Right renal pelvis (tissue), 4 donors: ENCODE data around the gene VCL. TPM values are rescaled to one million over a fixed set of nuclear protein-coding genes. Genes with fewer than 3 reads are reported as not detected.
"Not testable (repeated sequence)": the region's sequence is repeated elsewhere in the genome, so short reads cannot be mapped to it uniquely, and the experiment has no call there.

Experiments used
- DNase-seq, 4 donors: peaks; one replicate each; pipeline ENCODE4 v3.0.0-alpha.2; 2013; ENCODE audit warnings: low read depth in 4 of 4, low spot score in 3 of 4, missing footprints in 1 of 4
- polyA plus RNA-seq, 4 donors: library from polyadenylated mRNA; unstranded; fragments of 120-200 nt; gene quantifications; one replicate each; pipeline ENCODE4 v1.2.1, GENCODE V29; 2013; ENCODE audit not compliant: insufficient read length in 4 of 4

VCL gene
- 100 to 1,000 TPM; 118 to 141 (median 130) TPM for polyA plus RNA-seq

DNA sequence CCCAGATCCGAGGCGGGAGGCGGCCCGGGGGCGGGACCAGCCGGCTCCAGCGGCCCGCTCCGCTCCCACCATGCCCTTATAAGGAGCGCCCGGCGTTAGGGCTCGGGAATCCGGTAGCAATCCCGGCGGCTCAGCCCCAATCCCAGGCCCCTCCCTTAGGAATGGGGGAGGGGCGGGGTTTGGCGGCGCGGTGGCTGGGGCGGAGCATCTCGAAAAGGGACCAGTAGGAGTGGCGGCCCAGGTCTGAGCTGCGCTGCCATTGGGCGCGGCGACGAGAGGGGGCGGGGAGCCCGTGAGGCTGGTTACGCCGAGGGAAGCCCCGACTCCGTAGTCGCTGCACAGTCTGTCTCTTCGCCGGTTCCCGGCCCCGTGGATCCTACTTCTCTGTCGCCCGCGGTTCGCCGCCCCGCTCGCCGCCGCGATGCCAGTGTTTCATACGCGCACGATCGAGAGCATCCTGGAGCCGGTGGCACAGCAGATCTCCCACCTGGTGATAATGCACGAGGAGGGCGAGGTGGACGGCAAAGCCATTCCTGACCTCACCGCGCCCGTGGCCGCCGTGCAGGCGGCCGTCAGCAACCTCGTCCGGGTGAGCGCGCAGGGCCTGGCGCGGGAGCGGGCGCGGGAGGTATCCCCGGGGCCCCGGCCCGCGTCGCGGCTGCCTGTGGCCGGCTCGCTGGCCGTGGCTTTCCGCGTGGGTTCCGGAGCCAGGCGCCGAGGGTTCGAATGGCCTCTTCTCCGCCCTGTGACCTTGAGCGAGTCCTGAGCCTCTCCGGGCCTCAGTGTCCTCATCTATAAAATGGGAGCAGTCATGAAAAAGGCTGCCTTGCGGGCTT is at the start of gene VCL:
Gene VCL, plus strand, starts transcription at position 330 of the 836 bp plus-strand sequence. Its CDS starts 92 bp downstream, at position 422.
- DNase-seq = peak; percentile 94 to 97 (median 96)

DNA sequence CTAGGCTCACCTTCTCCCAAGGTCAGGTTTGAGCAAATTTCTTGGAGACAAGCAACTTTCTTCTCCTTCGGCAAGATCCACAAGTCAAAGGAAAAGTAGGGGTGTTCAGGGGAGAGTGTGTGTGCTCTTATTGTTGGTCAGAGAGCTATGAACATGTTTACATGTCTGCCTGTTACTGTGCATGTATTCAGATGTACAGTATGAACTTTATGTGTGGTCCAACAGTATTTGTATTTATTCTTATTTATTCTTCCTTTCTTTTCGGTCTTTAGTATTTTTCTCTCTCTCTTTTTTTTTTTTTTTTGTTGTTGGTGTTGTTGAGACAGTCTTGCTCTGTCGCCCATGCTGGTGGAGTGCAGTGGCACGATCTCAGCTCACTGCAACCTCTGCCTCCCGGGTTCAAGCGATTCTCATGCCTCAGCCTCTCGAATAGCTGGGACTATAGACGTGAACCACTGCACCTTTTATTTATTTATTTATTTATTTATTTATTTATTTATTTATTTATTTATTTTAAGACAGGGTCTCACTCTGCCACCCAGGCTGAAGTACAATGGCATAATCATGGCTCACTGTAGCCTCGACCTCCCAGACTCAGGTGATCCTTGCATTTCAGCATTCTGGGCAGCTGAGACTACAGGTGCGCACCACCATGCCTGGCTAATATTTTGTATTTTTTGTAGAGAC is 48.8 kb upstream of the VCL start:
- no peak for DNase-seq

- DNase-seq = no peak
Measured at GRCh38 chr10:73950155-73950948, 47.6 kb upstream of the VCL start.

DNA sequence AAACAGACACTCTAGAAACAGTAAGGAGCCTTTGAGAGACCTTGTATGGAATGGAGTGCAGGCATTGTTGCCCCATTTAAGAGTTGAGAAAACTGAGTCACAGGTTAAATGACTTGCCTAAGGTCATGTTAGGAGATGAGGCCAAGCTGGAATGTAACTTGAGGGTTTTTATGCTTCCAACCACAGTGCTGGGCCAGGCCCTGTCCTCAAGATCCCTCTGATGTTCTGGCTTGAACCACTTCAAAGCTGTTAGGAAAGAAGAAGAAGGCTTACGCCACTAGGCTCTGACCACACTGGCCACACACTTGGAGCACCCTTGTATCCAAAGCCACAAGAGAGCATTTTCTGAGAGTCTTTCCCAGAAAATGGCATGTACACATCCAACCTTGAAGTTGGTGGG is 44.3 kb upstream of the VCL start:
- no peak for DNase-seq

DNA sequence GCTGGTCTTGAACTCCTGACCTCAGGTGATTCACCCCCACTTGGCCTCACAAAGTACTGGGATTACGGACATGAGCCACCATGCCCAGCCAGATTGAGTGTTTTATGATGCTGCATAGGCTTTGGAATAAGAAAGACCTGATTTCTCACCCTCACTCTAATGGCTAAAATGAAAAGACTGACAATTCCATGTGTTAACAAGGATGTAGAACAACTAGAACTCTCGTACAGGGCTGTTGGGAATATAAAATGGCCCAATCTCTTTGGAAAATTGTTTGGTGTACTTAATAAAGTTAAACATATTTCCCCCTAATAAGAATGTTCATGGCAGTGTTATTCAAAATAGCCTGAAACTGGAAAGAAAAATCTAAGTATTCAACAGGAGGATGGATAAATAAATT is 43.2 kb upstream of the VCL start:
- DNase-seq = no peak

- DNase-seq = no peak
Measured at GRCh38 chr10:73955719-73956118, 42.2 kb upstream of the VCL start.

GRCh38 chr10:73956476-73957359 is 41.2 kb upstream of the VCL start:
- no peak for DNase-seq

DNA sequence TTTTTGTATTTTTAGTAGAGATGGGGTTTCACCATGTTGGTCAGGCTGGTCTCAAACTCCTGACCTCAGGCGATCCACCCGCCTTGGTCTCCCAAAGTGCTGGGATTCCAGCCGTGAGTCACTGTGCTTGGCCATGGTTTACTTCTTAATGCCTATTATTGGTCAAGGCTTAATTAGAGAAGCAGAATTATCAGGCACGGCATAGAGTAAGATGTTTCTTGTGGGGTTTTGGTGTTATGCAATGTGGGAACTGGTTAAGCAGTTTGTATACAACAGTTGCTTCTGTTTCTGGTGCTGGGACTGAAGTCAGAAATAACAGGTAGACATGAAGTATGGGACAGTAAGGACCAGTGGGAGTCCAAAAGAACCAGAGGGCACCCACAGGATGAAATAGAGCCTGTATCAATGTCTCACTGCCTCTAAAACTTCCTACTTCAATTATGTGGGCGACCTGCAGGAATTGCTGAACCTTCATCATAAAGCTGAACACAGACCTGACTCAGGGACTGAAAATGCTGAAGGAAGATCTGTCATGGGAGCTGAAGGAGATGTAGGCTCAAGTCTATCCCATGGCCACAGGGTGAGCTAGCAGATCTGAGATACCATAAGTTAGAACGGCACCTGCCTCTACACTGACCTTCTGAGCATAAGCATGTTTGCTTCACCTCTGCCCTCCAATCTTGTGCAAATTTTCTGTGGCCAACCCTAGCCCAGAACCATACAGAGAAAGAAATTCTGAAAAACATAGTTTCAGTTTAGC is 38.3 kb upstream of the VCL start:
- DNase-seq = no peak

DNA sequence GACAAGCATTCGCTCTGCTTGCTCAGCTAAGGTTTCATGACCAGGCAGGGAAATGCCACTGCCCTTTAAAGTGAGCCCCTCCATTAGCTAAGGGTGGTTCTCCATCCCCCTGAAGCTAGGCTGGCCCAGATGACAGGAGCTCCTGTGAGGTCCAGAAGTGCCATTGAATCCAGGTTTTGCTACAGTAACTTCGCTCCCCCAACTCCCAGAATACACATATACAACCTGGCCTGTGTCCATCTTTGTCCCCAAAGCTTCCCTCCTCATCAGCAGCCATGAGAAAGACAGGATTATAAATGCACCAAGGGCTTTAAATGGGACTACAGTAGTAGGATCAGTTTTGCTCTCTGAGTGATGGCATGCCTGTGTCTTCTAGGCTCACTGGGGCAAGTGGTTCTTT is 35.5 kb upstream of the VCL start:
- DNase-seq = no peak

DNA sequence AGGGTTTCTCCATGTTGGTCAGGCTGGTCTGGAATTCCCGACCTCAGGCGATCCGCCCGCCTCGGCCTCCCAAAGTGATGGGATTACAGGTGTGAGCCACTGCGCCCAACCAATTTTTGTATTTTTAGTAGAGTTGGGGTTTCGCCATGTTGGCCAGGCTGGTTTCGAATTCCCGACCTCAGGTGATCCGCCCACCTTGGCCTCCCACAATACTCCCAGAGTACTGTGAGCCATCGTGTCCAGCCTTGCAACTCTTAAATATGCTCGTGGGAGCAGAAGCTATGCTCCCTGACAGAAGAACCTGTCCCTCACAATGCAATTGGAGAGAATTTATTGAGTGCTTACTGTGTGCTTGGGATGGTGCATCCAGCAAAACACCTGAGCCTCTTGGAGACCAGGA is 34.4 kb upstream of the VCL start:
- DNase-seq = not testable (repeated sequence)

DNA sequence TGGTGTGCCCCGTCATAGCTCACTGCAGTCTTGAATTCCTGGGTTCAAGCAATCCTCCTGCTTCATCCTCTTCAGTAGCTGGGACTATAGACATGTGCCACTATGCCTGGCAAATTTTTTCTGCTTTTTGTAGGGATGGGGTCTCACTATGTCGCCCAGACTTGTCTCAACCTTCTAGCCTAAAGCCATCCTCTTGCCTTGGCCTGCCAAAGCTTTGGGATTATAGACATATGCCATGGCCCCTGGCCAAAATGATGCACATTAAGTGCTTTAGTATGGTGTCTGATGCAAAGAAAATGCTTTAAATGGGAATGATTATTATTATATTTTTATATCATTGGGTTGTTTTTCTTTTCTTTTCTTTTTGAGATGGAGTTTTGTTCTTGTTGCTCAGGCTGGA is 33.2 kb upstream of the VCL start:
- no peak for DNase-seq

DNA sequence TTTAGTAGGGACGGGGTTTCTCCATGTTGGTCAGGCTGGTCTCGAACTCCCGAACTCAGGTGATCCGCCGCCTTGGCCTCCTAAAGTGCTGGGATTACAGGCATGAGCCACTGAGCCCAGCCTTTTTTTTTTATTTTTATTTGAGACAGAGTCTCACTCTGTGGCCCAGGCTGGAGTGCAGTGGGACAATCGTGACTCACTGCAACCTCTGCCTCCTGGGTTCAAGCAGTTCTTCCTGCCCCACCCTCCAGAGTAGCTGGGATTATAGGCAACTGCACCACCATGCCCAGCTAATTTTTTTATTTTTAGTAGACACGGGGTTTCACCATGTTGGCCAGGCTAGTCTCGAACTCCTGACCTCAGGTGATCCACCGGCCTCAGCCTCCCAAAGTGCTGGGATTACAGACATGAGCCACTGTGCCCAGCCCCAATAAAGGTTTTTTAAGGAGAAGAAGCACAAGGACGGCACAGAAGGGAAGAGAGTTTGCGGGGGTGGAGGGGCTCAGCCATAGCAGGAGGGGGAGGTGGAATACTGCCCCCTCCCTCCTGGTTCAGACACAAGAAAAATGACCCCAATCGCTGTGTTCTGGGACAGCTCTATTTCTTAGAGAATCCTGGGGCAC is 32.5 kb upstream of the VCL start:
- DNase-seq = not testable (repeated sequence)

- peak; percentile 51 to 77 (median 66) for DNase-seq
Measured at GRCh38 chr10:73965890-73966768, 31.8 kb upstream of the VCL start.

DNA sequence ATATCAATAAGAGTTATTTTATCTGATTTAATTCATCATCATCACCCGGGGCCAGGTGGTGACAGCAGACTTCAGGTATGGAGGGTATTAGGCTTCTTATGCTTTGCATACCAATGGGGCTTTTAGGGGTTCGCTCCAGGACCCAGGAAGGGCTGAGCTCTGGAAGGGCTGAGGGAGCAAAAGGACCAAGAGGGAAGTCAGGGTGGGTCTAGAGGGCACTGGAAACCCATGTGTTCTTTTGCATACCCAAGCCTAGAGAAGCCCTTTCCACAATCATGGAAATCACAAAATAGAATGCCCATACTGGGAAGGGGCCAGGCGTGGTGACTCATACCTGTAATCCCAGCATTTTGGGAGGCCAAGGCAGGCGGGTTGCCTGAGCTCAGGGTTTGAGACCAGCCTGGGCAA is 30.9 kb upstream of the VCL start:
- no peak for DNase-seq

DNA sequence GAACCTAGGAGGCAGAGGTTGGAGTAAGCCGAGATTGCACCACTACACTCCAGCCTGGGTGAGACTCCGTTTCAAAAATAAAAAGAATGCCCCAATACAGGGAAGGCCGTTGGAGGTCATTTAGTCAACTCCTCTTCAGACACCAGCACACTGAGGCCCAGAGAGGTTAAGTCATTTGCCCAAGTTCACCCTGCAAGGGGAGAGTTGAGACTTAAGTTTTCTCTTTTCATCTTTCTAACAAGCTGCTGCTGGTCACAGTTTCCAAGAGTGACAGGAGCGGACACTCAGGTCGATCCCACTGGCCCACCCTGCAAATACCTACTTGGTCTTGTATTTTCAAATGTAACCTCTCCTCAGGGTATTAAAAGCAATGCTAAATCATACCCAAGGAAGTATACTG is 30.4 kb upstream of the VCL start:
- no peak for DNase-seq

DNA sequence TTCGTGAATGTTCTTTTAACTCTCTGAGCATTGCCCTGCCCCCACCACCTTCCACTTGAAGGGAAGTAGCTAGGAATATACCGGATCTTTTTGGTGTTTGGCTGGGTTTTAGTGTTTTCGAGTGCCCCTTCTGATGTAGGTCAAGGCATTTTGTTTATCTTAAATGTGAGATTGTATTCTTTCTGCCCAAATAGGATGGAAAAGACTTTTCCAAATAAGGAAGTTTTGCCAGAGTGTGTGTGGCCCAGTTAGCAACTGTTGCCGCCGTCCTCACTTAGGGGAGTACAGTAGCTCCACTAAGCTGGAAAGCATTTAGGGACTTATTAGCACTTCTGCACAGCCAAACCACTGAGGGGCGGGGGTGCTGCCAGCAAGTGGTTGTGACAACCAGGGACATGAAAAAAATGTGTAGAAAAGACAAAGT is 29.8 kb upstream of the VCL start:
- no peak for DNase-seq

- no peak for DNase-seq
Measured at GRCh38 chr10:73969224-73969841, 28.6 kb upstream of the VCL start.

DNA sequence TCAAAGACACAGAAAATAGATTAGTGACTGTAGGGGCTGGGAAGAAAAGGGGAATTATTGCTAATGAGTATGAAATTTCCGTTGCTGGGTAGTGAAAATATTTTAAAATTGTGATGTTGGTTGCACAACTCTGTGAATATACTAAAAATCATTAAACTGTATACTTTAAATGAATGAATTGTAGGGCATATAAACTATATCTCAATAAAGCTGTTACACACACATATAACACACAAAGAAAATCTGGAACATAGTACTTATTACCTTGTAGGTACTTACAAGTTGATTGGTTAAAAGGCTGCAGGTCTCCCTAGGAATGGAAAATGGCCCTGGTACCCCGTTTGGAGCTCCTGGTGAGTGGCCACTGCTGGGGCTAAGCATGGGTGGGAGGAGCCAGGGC is 27.1 kb upstream of the VCL start:
- DNase-seq = no peak
